ENCODE data around the gene MARK3. TPM values are rescaled to one million over a fixed set of nuclear protein-coding genes. Genes with fewer than 3 reads are reported as not detected.

The MARK3 gene
- total and polyA plus RNA-seq, 5 donors from 2014 or later = 33.5 to 147 (median 37.6) TPM

DNA sequence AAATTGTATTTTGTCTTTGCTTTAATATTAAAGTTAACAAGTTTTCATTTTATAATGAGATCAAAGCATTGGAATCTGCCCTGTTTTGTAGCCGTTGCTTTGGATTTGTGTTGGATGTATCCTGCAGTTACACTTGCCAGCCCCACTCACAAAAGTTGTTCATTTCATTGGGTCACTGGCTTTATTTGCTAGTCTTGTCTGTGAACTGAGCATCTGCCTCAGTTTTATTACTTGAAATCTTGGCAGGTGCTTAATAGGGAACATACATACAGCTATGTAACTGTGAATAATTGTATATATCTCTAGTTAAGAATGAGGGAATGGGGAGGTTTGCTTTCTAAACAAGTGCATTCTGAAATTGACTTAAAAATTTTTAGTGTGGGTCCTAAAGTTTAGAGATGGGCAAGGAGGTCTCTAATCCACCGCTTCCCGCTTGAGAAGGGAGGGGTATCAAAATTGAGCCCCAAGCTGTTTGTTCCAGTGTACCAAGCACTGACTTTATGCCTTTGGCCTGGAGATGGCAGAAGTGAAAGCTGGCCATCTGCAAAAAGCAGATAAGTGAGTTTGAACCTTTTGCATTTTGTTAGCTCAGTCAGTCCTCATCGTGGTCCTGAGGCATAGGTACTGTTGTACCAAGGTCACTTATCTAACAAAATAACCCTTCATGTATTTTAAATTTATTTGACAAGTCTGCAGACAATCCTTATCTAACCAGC lies 41.9 kb upstream of the MARK3 start:
- H3K36me3 Mint-ChIP-seq = peaks cover 53% of the 10 kb centered on the region
- no peak for ATAC-seq (ENCODE audit: low read depth in 2 of 2)
- H3K4me1 ChIP-seq (ENCODE audit: control insufficient read depth, insufficient read depth, low read length, poor library complexity, severe bottlenecking) = no peaks in the 10 kb centered on the region
- no peaks in the 10 kb centered on the region for H3K27me3 ChIP-seq (ENCODE audit: control insufficient read depth, insufficient read depth, low read length)
- H3K4me1 Mint-ChIP-seq = peaks cover 40 to 44% (median 42%) of the 10 kb centered on the region in 4 donors
- DNase-seq = no peak
- no peak overlapping the region for H3K27ac Mint-ChIP-seq
- peak overlapping the region in 1 of 4 donors; percentile 22 for H3K4me3 Mint-ChIP-seq
- H3K4me3 ChIP-seq (ENCODE audit: low read depth, low read length) = no peak overlapping the region
- H3K9me3 ChIP-seq (ENCODE audit: control insufficient read depth in 2 of 2, low read length in 2 of 2) = no peaks in the 10 kb centered on the region
- H3K36me3 ChIP-seq (ENCODE audit: control insufficient read depth, insufficient read depth, low read length) = peaks cover 64% of the 10 kb centered on the region
- H3K27ac ChIP-seq (ENCODE audit: insufficient read depth, low read length, poor library complexity, severe bottlenecking) = no peak overlapping the region
- H3K27me3 Mint-ChIP-seq = no peaks in the 10 kb centered on the region
- H3K9me3 Mint-ChIP-seq = no peaks in the 10 kb centered on the region

GRCh38 chr14:103343905-103344797 lies 41.1 kb upstream of the MARK3 start:
- no peaks in the 10 kb centered on the region for H3K27me3 ChIP-seq (ENCODE audit: control insufficient read depth, insufficient read depth, low read length)
- H3K9me3 ChIP-seq (ENCODE audit: control insufficient read depth in 2 of 2, low read length in 2 of 2) = no peaks in the 10 kb centered on the region
- H3K36me3 ChIP-seq (ENCODE audit: control insufficient read depth, insufficient read depth, low read length) = peaks cover 56% of the 10 kb centered on the region
- Mint-ChIP-seq H3K36me3 (peaks cover 45% of the 10 kb centered on the region), H3K9me3 (no peaks in the 10 kb centered on the region), H3K27me3 (no peaks in the 10 kb centered on the region), H3K27ac (no peak overlapping the region), H3K4me1 (peaks cover 33 to 40% (median 38%) of the 10 kb centered on the region in 4 donors), H3K4me3 (peak overlapping the region in 2 of 4 donors; percentile 22 to 51)
- no peak overlapping the region for H3K27ac ChIP-seq (ENCODE audit: insufficient read depth, low read length, poor library complexity, severe bottlenecking)
- no peak overlapping the region for H3K4me3 ChIP-seq (ENCODE audit: low read depth, low read length)
- no peak for ATAC-seq (ENCODE audit: low read depth in 2 of 2)
- H3K4me1 ChIP-seq (ENCODE audit: control insufficient read depth, insufficient read depth, low read length, poor library complexity, severe bottlenecking) = no peaks in the 10 kb centered on the region
- DNase-seq = no peak

GRCh38 chr14:103346286-103346685 lies 38.9 kb upstream of the MARK3 start:
- no peak overlapping the region for H3K4me3 ChIP-seq (ENCODE audit: low read depth, low read length)
- no peak overlapping the region for H3K27ac ChIP-seq (ENCODE audit: insufficient read depth, low read length, poor library complexity, severe bottlenecking)
- Mint-ChIP-seq H3K27ac (peak overlapping the region in 1 of 3 donors; percentile 14), H3K4me3 (no peak overlapping the region), H3K9me3 (no peaks in the 10 kb centered on the region), H3K36me3 (peaks cover 32% of the 10 kb centered on the region), H3K27me3 (peaks cover 4% of the 10 kb centered on the region), H3K4me1 (peaks cover 16 to 34% (median 22%) of the 10 kb centered on the region in 4 donors)
- H3K4me1 ChIP-seq (ENCODE audit: control insufficient read depth, insufficient read depth, low read length, poor library complexity, severe bottlenecking) = no peaks in the 10 kb centered on the region
- peaks cover 35% of the 10 kb centered on the region for H3K36me3 ChIP-seq (ENCODE audit: control insufficient read depth, insufficient read depth, low read length)
- ATAC-seq (ENCODE audit: low read depth in 2 of 2) (no peak), DNase-seq (no peak)
- H3K9me3 ChIP-seq (ENCODE audit: control insufficient read depth in 2 of 2, low read length in 2 of 2) = no peaks in the 10 kb centered on the region
- H3K27me3 ChIP-seq (ENCODE audit: control insufficient read depth, insufficient read depth, low read length) = no peaks in the 10 kb centered on the region

- Mint-ChIP-seq H3K4me1 (peaks cover 7 to 25% (median 13%) of the 10 kb centered on the region in 4 donors), H3K27me3 (peaks cover 5% of the 10 kb centered on the region), H3K36me3 (peaks cover 22% of the 10 kb centered on the region), H3K9me3 (no peaks in the 10 kb centered on the region), H3K27ac (peak overlapping the region in 1 of 3 donors; percentile 51), H3K4me3 (peak overlapping the region in 1 of 4 donors; percentile 3)
- Histone ChIP-seq H3K27me3 (ENCODE audit: control insufficient read depth, insufficient read depth, low read length) (peaks cover 2% of the 10 kb centered on the region), H3K36me3 (ENCODE audit: control insufficient read depth, insufficient read depth, low read length) (peaks cover 25% of the 10 kb centered on the region), H3K4me3 (ENCODE audit: low read depth, low read length) (no peak overlapping the region), H3K9me3 (ENCODE audit: control insufficient read depth in 2 of 2, low read length in 2 of 2) (no peaks in the 10 kb centered on the region), H3K27ac (ENCODE audit: insufficient read depth, low read length, poor library complexity, severe bottlenecking) (no peak overlapping the region), H3K4me1 (ENCODE audit: control insufficient read depth, insufficient read depth, low read length, poor library complexity, severe bottlenecking) (no peaks in the 10 kb centered on the region)
- no peak for DNase-seq
- no peak for ATAC-seq (ENCODE audit: low read depth in 2 of 2)
Measured at GRCh38 chr14:103347091-103347815, 38.0 kb upstream of the MARK3 start.

GRCh38 chr14:103348154-103348553 lies 37.1 kb upstream of the MARK3 start:
- Mint-ChIP-seq H3K4me1 (peaks cover 3 to 16% (median 9%) of the 10 kb centered on the region in 4 donors), H3K27ac (no peak overlapping the region), H3K9me3 (no peaks in the 10 kb centered on the region), H3K4me3 (no peak overlapping the region), H3K36me3 (peaks cover 15% of the 10 kb centered on the region), H3K27me3 (peaks cover 12% of the 10 kb centered on the region)
- ATAC-seq (ENCODE audit: low read depth in 2 of 2) (no peak), DNase-seq (no peak)
- Histone ChIP-seq H3K4me1 (ENCODE audit: control insufficient read depth, insufficient read depth, low read length, poor library complexity, severe bottlenecking) (no peaks in the 10 kb centered on the region), H3K36me3 (ENCODE audit: control insufficient read depth, insufficient read depth, low read length) (peaks cover 16% of the 10 kb centered on the region), H3K27me3 (ENCODE audit: control insufficient read depth, insufficient read depth, low read length) (peaks cover 2% of the 10 kb centered on the region), H3K27ac (ENCODE audit: insufficient read depth, low read length, poor library complexity, severe bottlenecking) (no peak overlapping the region), H3K9me3 (ENCODE audit: control insufficient read depth in 2 of 2, low read length in 2 of 2) (no peaks in the 10 kb centered on the region), H3K4me3 (ENCODE audit: low read depth, low read length) (no peak overlapping the region)

- Histone ChIP-seq H3K36me3 (ENCODE audit: control insufficient read depth, insufficient read depth, low read length) (no peaks in the 10 kb centered on the region), H3K27me3 (ENCODE audit: control insufficient read depth, insufficient read depth, low read length) (peaks cover 2% of the 10 kb centered on the region), H3K4me3 (ENCODE audit: low read depth, low read length) (no peak overlapping the region), H3K9me3 (ENCODE audit: control insufficient read depth in 2 of 2, low read length in 2 of 2) (no peaks in the 10 kb centered on the region), H3K27ac (ENCODE audit: insufficient read depth, low read length, poor library complexity, severe bottlenecking) (no peak overlapping the region), H3K4me1 (ENCODE audit: control insufficient read depth, insufficient read depth, low read length, poor library complexity, severe bottlenecking) (no peaks in the 10 kb centered on the region)
- Mint-ChIP-seq H3K27me3 (peaks cover 17% of the 10 kb centered on the region), H3K4me1 (peaks cover 0 to 5% (median 3%) of the 10 kb centered on the region in 4 donors), H3K9me3 (no peaks in the 10 kb centered on the region), H3K27ac (no peak overlapping the region), H3K36me3 (no peaks in the 10 kb centered on the region), H3K4me3 (no peak overlapping the region)
- DNase-seq (no peak), ATAC-seq (ENCODE audit: low read depth in 2 of 2) (no peak)
Measured at GRCh38 chr14:103349982-103350381, 35.2 kb upstream of the MARK3 start.

DNA sequence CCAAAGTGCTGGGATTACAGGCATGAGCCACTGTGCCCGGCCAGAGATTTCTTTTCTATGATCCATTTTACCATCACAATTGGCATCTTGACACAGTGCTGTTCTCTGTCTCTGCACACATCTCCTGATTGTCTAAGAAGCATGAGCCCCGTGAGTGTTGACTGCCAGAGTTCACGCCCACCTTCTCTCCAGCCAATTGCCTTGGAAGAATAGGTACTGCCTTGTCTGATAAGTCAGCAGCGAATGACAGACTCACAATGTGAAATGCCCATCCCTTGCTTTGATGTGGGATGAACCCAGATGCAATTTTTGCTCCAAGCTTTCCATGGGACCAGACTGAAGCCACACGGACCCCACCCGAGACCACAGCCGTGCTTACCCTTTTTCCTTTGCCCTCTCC lies 31.9 kb upstream of the MARK3 start:
- peaks cover 0 to 1% (median 0%) of the 10 kb centered on the region in 7 donors for H3K9me3 Mint-ChIP-seq
- H3K27ac Mint-ChIP-seq = no peak overlapping the region
- Histone ChIP-seq H3K36me3 (ENCODE audit: control insufficient read depth, insufficient read depth, low read length) (no peaks in the 10 kb centered on the region), H3K4me3 (ENCODE audit: low read depth, low read length) (no peak overlapping the region), H3K4me1 (ENCODE audit: control insufficient read depth, insufficient read depth, low read length, poor library complexity, severe bottlenecking) (no peaks in the 10 kb centered on the region), H3K27ac (ENCODE audit: insufficient read depth, low read length, poor library complexity, severe bottlenecking) (no peak overlapping the region), H3K9me3 (ENCODE audit: control insufficient read depth in 2 of 2, low read length in 2 of 2) (no peaks in the 10 kb centered on the region), H3K27me3 (ENCODE audit: control insufficient read depth, insufficient read depth, low read length) (peaks cover 5% of the 10 kb centered on the region)
- no peaks in the 10 kb centered on the region for H3K36me3 Mint-ChIP-seq
- H3K4me3 Mint-ChIP-seq = no peak overlapping the region
- DNase-seq = no peak
- H3K4me1 Mint-ChIP-seq = peaks cover 0 to 6% (median 2%) of the 10 kb centered on the region in 4 donors
- ATAC-seq (ENCODE audit: low read depth in 2 of 2) = no peak
- H3K27me3 Mint-ChIP-seq = peaks cover 27% of the 10 kb centered on the region

Measured in CD4-positive, CD25-positive, alpha-beta regulatory T cell (primary cell).